T-helper 2 cell (primary cell): ENCODE data around the gene TMEM135.
A peak's percentile ranks its signal among the peaks of the same experiment; 100 is the strongest.
"Not testable (repeated sequence)": the region's sequence is repeated elsewhere in the genome, so short reads cannot be mapped to it uniquely, and the experiment has no call there.

ENCODE experiments used
- DNase-seq, 5 experiments: peaks; one replicate each; pipeline versions ENCODE4 v3.0.0 to v3.0.0-alpha.2; 2012 to 2022

Gene TMEM135

DNA sequence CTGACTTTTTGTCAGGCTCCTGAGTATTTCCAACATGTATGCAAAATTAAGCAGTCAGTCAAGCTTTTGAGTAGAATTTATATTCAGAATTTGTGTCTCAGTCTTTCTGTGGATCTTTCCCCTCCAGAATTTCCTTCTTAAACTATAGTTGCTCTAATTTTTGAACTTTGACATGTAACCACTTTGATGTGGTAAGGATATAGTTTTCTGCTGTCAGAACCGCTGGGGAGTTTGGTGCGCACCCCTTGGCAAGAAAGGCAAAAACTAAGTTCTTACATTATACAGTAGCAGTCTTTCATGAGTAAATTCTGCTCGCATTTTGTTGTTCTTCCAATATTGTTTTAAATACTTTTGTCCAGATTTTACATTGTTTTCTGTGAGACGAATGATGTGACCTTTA lies 105.9 kb downstream of the TMEM135 start:
- no peak for DNase-seq

DNA sequence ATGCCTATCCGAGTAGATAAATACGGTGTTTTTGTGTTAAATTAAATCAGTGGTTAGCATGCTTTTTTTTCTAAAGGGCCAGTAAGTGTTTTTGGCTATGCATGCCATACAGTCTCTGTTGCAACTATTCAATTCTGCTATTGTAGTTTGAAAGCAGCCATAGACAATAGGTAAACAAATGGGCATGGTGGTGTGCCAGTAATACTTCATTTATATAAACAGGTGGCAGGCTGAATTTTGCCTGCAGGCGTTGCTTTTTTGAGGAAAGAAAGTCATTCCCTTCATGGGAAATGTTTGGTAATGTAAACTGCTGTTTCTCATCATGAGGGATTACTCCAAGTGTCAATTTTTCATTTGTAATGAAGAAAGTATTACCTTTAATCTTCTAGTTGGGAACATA lies 106.5 kb downstream of the TMEM135 start:
- DNase-seq, result no peak

- no peak for DNase-seq
Measured at GRCh38 chr11:87148749-87149148, 111.0 kb downstream of the TMEM135 start.

DNA sequence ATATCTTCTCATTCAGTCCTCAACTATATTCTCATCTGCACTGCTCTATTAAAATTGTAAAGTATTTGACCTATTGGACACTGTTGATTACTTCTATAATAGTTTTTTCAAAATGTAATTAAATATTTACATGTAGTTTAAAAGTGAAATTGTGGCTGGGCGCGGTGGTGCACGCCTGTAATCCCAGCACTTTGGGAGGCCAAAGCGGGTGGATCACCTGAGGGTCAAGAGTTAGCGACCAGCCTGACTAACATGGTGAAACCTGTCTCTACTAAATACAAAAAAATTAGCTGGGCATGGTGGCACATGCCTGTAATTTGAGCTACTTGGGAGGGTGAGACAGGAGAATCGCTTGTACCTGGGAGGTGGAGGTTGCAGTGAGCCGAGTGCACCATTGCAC lies 112.0 kb downstream of the TMEM135 start:
- not testable (repeated sequence) for DNase-seq

DNA sequence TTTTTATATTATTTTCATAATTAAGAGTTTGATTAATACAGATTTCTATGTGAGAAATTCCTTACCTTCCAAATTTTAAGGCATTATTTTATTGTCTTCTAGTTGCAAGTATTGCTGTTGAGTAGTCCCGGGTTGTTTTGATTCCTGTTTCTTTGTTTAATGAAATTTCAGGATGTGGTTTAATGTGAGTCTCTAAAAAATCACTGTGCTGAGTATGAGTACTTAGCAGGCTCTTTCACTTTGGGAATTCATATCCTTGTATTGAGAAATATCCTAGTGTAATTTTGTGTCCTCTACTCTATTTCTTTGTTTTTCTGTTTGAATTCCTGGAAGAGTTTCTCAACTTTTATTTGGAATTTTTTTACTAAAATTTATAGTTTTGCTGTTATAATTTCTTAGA lies 113.2 kb downstream of the TMEM135 start:
- no peak for DNase-seq

DNA sequence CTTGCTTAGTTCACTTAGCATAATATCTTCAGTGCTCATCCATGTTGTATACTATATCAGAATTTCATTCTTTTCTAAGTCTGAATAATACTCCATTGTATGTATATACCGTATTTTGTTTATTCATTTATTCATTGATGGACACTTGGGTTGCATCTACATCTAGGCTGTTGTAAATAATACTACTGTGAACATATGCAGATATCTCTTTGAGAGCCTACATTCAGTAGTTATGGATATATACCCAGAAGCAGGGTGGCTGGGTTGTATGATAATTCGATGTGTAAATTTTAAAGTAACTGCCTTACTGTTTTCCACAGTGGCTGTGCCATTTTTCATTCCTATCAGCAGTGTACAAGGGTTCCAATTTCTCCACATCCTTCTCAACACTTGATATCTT lies 116.5 kb downstream of the TMEM135 start:
- DNase-seq, result no peak

- DNase-seq, result no peak
Measured at GRCh38 chr11:87156970-87157369, 119.2 kb downstream of the TMEM135 start.

DNA sequence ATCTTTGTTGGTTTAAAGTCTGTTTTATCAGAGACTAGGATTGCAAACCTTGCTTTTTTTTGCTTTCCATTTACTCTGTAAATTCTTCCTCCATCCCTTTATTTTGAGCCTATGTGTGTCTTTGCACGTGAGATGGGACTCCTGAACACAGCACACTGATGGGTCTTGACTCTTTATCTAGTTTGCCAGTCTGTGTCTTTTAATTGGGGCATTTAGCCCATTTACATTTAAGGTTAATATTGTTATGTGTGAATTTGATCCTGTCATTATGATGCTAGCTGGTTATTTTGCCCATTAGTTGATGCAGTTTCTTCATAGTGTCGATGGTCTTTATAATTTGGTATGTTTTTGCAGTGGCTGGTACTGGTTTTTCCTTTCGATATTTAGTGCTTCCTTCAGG lies 131.3 kb downstream of the TMEM135 start:
- not testable (repeated sequence) for DNase-seq

- DNase-seq, result peak in 1 of 5 experiments; percentile 13
Measured at GRCh38 chr11:87173185-87174039, 135.7 kb downstream of the TMEM135 start.

- no peak for DNase-seq
Measured at GRCh38 chr11:87174870-87175269, 137.1 kb downstream of the TMEM135 start.

- no peak for DNase-seq
Measured at GRCh38 chr11:87176044-87176443, 138.3 kb downstream of the TMEM135 start.

DNA sequence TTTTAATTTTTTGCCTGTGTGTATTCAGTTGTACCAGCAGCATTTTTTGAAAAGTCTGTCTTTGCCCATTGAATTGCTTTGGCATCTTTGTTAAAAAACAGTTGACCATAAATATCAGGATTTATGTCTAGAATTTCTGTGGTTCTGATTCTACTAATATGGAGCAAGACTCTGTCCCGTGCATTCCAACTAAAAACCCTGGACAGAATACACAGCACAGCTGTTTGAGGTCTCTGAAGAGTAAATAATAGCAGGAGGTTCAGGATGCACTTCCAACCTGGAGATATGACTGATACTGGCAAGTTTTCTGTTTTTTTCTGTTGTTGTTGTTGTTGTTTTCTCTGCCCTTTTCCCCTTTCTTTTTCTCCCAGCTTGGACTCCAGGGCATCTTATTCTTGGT lies 141.9 kb downstream of the TMEM135 start:
- no peak for DNase-seq

GRCh38 chr11:87180742-87181141 lies 143.0 kb downstream of the TMEM135 start:
- no peak for DNase-seq

GRCh38 chr11:87181143-87181542 lies 143.4 kb downstream of the TMEM135 start:
- no peak for DNase-seq

GRCh38 chr11:87185228-87185627 lies 147.5 kb downstream of the TMEM135 start:
- no peak for DNase-seq

DNA sequence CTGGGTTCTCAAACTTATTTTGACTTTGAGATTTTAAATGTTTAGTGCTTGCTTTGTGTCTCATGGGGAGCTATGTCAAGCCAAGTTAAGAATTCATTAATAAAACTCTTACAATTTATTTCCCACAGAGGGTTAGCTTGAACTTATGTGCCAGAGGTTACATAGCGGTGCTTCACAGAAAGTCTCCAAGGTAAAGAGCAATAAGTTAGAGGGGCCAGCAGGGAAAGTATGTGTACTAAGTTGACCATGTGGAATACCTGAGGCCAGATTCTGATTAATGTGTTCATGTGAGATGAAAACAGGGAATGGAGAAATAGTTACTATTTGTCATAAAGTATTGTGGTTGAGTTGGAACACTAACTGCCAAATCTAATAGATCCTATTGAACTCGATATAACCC lies 149.3 kb downstream of the TMEM135 start:
- DNase-seq, result no peak

GRCh38 chr11:87187930-87188329 lies 150.2 kb downstream of the TMEM135 start:
- no peak for DNase-seq

DNA sequence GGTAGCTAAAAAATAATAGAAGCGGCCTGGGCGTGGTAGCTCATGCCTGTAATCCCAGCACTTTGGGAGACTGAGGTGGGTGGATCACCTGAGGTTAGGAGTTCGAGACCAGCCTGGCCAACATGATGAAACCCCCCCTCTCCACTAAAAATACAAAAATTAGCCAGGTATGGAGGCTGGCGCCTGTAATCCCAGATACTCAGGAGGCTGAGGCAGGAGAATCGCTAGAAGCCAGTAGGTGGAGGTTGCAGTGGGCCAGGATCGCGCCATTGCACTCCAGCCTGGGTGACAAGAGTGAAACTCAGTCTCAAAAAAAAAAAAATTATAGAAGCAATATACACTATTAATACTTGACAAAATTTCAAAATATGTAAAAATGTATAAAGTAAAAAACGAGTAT lies 150.7 kb downstream of the TMEM135 start:
- not testable (repeated sequence) for DNase-seq

DNA sequence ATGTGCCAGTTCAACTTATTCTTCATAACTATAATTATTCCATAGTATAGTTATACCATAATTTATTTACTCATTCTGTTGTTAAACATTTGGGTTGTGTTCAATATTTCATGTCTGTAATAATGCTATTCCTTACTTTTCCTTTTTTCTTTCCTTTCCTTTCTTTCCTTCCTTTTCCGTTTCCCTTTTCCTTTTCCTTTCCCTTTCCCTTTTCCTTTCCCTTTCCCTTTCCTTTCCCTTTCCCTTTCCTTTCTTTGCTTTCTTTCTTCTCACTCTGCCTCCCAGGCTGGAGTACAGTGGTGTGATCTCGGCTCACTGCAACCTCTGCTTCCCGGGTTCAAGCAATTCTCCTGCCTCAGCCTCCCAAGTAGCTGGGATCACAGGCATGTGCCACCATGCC lies 151.2 kb downstream of the TMEM135 start:
- DNase-seq, result not testable (repeated sequence)

- no peak for DNase-seq
Measured at GRCh38 chr11:87190071-87190470, 152.3 kb downstream of the TMEM135 start.

DNA sequence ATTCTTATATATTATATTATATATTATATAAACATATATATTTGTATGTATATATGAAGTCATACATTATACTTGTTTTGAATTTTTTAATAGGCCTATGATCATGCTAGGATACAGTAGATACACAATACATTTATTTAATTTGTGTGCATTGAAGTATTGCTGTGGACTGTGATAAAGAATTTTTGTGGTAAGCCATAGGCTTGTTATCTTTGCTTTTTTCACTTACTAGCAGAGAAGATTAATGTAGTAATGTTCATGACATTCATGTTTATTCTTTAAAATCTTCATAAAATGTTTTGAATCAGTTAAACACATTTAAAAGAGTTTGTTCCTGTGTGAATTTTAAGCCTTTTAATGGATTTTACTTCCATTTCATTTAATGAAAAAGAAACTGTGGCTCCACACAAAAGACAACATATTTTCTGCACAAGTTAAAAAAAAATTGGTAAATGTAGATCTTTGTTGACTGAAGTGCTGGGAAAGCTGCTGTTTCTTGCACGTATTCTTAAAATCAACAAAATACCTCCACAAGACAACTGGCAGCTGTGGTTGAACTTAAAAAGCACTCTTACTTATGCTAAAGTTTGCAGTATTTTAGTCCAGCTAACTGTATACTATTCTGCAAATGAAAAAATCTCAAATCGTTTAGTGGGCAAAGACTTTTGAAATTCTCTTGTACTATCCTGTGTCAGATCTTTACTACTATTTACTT lies 156.2 kb downstream of the TMEM135 start:
- no peak for DNase-seq

GRCh38 chr11:87194985-87195820 lies 157.5 kb downstream of the TMEM135 start:
- no peak for DNase-seq

DNA sequence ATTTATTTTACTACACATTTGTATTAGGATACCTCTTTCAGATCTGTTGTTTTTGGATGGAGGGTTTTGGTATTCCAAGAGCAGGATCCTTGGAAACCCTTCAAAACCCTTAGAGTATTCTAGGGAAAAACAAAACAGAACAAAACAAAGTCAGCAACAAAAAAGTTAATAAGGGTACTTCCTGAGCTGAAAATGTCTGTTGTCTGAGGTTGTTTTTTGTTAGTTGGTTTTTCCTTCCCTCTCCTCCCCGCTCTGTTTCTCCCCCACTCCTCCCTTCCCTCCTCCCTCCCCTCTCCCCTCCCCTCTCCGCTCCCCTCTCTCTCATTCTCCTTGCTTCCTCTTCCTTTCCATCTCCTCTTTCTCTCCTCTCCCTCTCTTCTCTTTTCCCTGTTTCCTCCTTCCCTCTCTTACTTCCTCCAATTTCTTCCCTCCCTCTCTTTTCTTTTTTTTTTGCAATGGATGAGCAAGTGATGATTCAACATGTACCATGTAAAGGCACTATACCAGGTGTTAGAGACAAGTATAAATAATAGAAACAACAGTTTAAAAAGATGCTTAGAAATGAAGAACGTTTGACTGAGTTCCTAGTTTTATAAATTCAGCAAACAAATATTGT lies 160.6 kb downstream of the TMEM135 start:
- no peak for DNase-seq
